HT1080 (cell line): ENCODE data around the gene CPO. TPM values are rescaled to one million over a fixed set of nuclear protein-coding genes. Genes with fewer than 3 reads are reported as not detected.
"Not testable (repeated sequence)": the region's sequence is repeated elsewhere in the genome, so short reads cannot be mapped to it uniquely, and the experiment has no call there.

Experiments
- DNase-seq: peaks from one replicate; pipeline ENCODE4 v3.0.0-alpha.2; 2015; ENCODE audit warnings: low read depth
- polyA plus RNA-seq, 2 experiments: library from polyadenylated mRNA; depleted of rRNA; stranded (reverse); fragments of >200 nt; gene quantifications; 2 replicates each; pipeline ENCODE4 v1.2.3, GENCODE V29; 2015
- total RNA-seq: library from RNA; depleted of rRNA; stranded (reverse); fragments of >200 nt; shearing (Covaris generic); gene quantifications from 2 replicates; pipeline ENCODE4 v1.2.3, GENCODE V29; 2014; rRNA removed

Gene CPO, protein sequence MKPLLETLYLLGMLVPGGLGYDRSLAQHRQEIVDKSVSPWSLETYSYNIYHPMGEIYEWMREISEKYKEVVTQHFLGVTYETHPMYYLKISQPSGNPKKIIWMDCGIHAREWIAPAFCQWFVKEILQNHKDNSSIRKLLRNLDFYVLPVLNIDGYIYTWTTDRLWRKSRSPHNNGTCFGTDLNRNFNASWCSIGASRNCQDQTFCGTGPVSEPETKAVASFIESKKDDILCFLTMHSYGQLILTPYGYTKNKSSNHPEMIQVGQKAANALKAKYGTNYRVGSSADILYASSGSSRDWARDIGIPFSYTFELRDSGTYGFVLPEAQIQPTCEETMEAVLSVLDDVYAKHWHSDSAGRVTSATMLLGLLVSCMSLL
- 0.10 TPM in 1 of 2 replicates, not detected in the other for total RNA-seq
- polyA plus RNA-seq (2015; cell fraction: cytosol; rRNA removed), result not detected in 2 replicates
- not detected in 2 replicates for polyA plus RNA-seq (2015; cell fraction: nucleus; rRNA removed)

DNA sequence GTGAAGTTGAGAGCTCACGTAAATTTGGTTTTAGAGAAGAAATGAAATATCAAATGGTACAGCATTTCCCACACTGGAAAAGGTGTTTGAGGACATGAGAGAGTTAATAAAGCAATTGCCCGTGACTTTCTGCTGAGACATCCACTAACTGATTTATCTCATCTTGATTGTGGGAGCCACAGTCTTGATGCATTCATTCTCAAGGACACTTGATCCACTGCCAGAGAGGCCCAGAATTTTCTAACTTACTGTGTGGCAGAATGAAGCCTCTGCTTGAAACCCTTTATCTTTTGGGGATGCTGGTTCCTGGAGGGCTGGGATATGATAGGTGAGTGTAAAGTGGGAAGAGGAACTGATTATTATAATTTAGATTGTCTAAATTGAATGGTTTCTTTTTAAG, at the start of gene CPO:
Gene CPO, plus strand, starts transcription at position 179 of the 400 bp plus-strand sequence. Its CDS starts 82 bp downstream, at position 261.
- DNase-seq, result no peak

DNA sequence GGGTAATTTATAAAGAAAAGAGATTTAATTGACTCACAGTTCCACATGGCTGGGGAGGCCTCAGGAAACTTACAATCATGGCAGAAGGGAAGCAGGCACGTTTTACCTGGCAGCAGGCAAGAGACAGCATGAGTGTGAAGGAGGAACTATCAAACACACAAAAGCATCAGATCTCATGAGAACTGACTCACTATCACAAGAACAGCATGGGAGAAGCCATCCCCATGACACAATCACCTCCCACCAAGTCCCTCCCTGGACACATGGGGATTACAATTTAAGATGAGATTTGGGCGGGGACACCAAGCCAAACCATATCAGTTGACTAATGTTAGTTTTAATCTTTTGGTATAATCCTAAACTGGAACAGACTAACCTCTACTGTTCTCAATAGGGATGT, 49.1 kb upstream of the CPO start:
- peak; percentile 17 for DNase-seq

DNA sequence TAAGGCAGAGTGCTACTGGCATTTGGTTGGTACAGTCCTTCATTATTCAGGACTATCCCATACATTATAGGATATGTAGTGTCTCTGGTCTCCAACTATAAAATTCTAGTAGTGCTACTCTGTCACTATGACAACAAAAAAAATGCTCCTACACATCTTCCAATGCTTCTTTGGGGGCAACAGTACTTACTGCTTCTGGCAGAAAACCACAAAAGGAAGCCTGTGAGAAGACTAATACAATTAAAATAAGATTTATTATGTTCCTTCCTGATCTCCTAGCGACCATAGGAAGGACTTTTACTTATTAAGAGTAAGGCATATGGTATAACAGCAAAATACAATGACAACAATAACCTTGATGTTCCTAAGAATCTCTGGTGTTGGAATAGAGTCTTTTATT, 48.4 kb upstream of the CPO start:
- no peak for DNase-seq

DNA sequence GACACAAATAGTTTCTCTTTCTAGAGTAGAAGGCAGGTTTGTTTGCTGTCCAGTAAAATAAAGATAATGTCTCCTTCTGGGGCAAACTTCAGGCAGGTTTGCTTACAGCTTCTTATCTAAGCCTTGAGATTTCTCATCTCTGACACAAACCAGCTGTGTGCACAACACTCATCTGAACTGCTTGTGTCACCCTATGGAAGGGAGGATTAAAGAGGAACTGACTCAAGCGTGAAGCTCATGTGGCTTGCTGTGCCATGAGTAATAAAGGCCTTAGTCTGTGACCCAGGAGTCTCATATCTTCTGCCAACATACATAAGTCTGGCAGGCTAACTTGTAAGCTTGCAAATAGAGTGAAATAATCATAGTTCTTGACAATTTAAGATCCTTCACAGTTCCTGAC, 24.2 kb upstream of the CPO start:
- DNase-seq, result peak; percentile 95

DNA sequence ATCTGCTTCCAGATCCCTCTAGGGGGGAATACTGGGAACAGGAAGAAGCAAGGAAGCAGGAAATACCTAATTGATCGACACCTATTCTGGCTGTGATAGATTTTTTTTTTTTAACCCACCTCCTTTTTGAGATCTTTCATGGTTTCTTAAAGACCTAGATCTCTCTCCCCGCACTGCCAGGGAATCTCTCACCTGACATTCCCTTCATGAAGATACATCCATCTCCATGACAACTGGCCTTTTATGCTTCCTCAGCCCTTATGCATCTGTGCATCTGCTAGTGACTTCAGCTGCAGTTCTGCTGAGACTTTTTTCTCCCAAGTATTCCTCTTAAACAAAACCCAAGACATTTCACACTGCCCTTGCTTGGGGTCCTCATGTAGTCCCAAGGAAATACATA, 21.1 kb upstream of the CPO start:
- peak; percentile 1 for DNase-seq

DNA sequence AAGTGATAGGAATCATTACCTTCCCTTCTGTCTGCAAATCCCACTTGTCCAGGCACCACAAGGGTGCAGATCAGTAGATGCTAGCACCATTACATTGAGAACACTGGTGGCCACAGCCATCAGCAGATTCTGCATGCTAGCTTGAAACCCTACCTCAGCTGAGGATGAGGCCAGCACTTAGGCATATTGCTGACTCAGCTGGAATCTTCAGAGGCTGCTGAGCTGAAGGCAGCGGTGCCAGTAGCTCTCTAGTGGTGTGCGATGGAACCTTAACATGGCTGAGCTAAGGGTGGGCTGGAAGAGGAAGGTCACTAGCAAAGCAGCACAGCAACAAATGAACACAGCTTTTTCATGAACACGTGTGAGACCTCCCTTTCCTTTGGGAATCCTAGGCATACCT, 19.0 kb upstream of the CPO start:
- DNase-seq, result no peak

DNA sequence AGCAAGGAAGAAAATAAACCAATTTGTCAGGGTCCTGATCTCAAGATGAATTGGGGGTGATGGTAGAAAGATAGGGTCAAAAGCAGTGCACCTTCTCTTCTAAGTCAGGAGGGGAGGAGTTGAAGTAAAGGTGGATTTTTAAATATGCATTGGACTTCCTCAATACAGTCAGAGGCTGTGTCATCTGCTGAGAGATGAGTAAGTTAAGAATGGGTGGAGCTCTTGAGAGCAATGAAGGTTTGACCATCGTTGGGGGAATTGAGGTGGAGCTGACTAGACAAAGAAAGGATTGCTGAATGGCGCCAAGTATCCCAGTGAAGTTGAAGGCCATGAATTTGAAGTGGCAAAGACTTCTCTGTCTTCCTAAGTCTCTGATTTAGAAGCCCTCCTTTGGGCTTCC, 18.4 kb upstream of the CPO start:
- DNase-seq, result peak; percentile 43

DNA sequence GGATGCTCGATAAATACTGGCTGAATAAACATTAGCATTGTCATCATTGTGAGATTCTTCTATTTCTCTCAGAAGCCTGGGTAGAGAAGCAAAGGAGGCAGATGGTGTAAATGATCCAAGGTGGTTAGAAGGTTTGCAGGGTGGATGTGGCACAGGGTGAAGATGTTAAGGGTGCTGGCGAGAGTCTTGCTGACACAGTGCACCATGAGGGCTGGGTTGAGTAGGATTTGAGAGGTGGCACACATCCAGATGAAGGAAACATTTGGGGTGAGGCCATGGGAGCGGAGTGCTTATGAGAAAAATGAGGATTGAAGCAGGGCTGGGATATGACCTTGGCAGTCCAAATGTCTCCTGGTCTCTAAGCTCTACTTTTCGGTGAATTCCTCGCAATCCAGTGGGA, 17.8 kb upstream of the CPO start:
- DNase-seq, result no peak

DNA sequence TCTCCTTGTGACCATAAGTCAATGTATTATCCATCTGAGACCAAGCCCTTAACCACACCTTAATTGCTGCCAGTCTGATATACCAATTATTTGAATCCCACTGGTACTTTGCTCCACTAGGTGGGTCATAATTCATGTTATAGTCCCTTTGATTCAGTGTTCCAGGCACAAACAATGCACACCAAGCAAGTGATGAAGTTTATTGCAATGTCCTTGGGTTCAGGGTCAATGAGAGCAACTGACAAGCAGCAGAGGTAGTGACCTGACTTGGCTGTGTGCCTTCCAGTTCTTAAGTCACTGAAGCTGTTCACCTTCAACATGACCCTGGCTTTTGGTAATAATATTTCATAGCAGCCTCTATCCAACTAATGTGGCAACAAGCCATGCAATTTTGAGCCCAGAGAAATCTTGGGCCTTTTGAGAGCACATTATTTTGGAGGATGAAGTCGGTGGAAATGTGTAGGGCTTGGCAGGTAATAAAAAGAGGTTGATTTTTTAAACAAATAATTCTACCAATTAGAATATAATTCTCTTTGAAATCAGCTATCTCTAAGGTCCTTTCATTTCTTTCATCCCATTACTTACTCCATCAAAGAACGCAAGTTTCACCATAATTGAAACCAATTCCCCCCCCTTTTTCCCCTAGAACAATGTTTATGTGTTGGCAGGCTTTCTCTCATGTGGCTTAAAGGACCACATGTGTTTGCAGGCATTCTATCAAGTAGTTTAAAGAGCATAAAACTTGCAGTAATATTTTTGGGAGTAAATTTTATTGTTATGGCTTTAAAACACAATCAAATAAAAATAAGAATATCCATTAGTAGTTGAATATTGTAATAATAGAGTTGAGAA, 3.1 kb upstream of the CPO start:
- DNase-seq, result no peak

DNA sequence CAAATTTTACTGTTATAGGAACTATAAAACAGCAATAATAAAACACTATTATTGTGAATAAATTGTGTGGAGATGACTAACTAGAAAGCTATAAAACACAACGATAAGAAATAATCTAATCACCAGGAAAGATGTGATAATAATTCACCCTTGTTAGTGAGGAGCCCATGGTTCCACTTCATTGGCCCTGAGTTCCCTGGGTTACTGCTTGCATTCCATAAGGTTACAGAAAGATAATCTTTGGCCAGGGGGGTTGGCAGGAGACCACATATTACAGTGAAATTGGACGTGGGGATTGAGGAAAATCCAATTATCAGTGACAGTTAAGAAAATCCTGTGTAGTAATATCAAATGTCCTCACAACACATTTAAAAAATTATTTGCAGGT, 2.5 kb upstream of the CPO start:
- DNase-seq, result no peak

DNA sequence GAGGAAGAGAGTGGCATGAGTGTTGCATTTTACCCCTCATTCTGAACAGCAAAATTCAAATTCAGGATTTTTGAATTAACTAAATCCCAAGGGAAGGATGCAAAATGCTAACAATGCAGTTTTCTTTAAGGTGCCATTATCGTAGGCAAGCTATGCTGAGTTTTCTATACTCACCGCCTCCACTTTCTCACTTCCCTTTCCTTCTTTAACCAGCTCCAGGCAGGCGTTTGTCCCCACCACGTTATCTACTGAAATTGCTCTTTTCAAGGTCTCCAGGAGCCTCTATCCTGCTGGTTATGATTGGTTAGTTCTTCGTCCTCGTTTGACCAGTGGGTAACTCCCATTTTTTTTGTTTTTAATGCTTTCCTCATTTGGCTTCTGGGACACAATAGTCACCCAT, 1.8 kb upstream of the CPO start:
- DNase-seq, result no peak

DNA sequence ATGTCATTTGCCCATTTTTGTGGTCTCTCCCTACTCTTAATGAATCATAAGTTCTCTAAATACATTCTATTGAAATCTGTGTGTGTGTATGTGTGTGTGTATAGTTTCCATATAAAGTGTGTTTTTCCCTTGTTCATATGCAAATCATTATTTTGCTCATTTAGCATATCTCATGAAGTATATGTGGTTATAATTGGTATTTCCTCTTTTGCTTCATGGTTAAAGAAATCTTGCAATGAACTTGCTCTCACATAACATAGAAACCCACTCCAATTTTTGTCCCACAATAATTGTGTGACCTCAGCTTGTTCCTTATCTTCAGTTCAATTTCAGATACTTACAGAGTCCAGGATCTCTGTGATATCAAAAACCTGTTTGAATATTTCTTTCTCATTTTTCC, 1.2 kb downstream of the CPO start:
- DNase-seq, result no peak

DNA sequence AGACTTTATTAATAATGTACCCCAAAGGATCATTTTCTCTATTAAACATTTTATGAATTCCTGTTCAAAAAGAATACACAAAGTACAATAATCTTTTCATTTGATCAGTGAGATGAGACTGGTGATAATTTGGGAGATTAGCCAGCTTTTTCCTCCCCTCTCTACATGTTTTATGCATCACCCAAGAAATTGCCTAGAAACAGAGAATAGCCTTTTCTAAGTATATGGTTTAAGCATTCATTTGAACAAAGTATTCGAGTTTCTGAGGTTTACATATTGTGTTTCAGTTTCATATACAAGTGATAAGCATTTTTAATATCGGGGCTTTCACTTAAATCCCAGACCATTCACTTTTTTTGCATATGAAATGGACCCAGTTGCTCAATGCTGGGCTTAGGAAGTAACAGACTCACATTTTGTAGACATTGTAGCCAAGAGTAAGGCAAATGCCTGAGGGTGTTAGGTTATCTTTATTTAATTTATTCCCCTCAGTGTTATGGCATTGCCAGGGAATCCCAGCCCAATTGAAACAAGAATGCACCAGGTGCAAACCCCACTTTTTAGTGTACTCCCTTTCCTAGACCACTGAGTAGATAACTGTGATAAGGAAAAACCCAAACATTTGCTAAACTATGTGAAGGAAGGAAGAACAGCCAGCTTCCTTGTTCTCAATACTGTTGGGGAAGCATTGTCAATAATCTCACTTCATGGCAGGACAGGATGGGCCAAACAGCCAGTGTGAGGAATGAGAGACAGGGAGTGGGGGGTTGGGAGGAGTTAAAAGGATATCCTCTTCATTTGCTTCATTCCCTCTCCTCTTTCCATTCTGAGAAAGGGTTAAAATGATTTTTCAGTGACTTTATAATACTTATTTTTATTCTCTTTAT, 3.5 kb downstream of the CPO start:
- no peak for DNase-seq

DNA sequence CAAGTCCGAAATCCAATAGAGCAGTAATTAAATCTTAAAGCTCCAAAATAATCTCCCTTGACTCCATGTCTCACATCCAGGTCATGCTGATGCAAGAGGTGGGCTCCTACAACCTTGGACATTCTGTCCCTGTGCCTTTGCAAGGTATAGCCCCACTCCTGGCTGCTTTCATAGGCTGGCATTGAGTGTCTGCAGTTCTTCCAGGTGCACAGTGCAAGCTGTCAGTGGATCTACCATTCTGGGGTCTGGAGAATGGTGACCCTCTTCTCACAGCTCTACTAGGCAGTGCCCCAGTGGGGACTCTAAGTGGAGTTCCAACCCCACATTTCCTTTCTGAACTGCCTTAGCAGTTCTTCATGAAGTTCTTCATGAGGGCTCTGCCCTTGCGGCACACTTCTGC, 14.1 kb downstream of the CPO start:
- not testable (repeated sequence) for DNase-seq

DNA sequence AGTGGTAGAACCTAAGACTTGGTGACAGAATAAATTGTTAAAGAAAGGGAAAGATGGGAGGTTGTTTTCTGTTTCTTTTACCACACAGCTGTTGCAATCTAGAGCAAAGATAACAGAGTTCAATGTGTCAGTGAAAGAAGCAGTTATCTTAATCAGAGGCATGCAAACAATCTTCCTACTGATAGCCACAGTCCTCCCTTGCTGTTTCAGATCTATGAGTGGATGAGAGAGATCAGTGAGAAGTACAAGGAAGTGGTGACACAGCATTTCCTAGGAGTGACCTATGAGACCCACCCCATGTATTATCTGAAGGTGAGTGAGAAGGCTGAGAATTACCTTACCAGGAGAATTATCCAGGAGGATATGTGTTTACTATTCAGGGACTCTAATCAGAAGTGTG, 15.9 kb downstream of the CPO start:
- no peak for DNase-seq

DNA sequence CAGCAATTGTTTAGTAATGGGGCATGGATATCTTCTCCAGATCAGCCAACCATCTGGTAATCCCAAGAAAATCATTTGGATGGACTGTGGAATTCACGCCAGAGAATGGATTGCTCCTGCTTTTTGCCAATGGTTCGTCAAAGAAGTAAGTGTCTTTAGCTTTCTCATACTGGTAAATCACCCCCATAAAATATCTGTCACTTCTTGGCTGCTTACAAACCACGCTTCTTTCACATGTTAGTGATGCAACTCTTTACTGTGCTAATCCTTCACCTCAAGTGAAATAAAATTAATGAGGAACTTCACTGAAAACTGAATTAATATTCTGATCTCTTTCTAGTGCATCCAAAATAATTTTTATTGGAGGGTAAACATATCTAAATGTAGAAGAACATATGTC, 18.9 kb downstream of the CPO start:
- no peak for DNase-seq

DNA sequence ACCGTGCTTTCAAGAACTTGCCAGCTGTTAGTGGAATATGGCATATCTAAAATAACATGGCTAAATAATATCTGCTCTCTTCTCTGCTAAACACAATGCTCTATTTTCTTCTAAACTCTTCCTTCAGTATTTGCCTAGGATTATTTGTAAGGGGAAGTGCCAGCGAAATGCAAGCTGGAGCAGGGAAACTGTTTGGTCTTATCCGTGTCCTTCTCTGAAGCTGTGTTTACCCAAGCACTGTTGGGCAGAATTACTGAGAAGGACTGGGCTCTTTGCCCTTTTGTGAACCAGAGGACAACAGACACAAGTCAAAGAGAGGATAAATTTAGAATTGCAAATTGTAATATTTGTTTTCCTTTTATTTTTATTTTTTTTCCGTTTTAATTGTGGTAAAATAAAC, 23.6 kb downstream of the CPO start:
- DNase-seq, result no peak

DNA sequence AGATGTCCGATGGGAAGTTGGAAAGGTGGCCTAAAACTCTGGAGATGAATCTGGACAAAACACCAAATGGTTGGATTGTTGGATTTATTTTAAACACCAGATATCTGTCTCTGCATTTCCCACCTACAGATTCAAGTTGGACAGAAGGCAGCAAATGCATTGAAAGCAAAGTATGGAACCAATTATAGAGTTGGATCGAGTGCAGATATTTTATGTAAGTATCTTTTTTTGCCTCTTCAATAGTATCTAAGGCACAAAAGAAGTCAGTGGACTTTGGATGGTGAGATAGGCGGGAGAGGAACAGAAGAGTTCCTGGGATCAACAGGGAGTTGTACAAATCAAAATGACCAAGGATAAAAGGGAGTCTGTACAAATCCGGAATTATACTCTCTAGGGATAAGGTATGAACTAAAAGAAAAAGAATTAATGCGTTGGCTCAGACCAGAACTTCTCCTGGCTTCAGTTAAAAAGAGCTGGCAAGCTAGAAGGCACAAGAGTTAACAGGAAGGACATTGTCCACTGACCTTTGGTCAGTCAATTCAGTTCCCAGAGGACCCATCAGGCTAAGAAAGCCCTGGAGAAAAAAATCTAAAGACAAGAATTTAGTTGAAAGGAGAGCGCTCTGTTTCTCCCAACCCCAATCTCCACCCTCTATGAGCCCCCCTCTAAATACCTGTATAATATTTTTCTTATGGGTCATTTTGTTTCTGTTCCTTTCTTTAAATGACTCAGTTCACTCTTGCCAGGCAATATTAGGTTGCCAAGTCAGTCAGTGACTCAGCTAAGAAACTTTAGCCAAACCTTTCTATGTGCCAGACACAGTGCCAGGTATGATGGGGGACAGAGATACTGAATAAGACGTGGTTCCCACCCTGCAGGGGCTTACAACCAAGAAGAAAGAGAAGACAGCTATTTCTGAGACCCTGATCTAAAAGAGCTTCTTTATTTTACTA, 29.1 kb downstream of the CPO start:
- DNase-seq, result peak; percentile 42

DNA sequence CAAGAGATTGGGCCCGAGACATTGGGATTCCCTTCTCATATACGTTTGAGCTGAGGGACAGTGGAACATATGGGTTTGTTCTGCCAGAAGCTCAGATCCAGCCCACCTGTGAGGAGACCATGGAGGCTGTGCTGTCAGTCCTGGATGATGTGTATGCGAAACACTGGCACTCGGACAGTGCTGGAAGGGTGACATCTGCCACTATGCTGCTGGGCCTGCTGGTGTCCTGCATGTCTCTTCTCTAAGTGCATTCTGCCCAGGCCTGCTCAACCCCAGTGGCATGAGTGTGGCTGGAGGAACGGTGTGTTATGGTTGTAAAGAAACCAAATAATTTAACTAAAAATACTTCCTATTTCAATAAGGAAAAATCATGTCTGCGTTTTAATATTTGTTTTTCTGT, 29.9 kb downstream of the CPO start:
- no peak for DNase-seq
